ENCODE results near the gene SCMH1.

GRCh38 chr1:41151846-41152245 is 90.3 kb downstream of the SCMH1 start:
- TF ChIP-seq REST (IDR thresholded peaks at IDR 0.05; ENCODE audit: insufficient read depth in 1 of 2, low read depth in 2 of 2, low read length in 1 of 2) (no peak), CTCF (IDR thresholded peaks at IDR 0.05) (no peak)

Data from Panc1 (cell line).